HG03521 (cell line): ENCODE measurements around the gene SLC2A5.
A peak's percentile ranks its signal among the peaks of the same experiment; 100 is the strongest.

Experiments
- ATAC-seq: cut with Tn5 transposase; IDR thresholded peaks from one replicate; pipeline ENCODE4 v1.9.1; 2021; ENCODE audit warnings: mild to moderate bottlenecking, moderate library complexity; ENCODE audit not compliant: unreplicated experiment

Gene SLC2A5

GRCh38 chr1:9093581-9093980 lies 24.1 kb upstream of the SLC2A5 start:
- ATAC-seq = no peak

GRCh38 chr1:9093091-9093490 lies 23.7 kb upstream of the SLC2A5 start:
- no peak for ATAC-seq

- no peak for ATAC-seq
Measured at GRCh38 chr1:9088807-9089206, 19.4 kb upstream of the SLC2A5 start.

GRCh38 chr1:9087411-9088125 lies 18.1 kb upstream of the SLC2A5 start:
- ATAC-seq = no peak

- ATAC-seq = no peak
Measured at GRCh38 chr1:9086796-9087195, 17.4 kb upstream of the SLC2A5 start.

GRCh38 chr1:9086045-9086444 lies 16.6 kb upstream of the SLC2A5 start:
- ATAC-seq = no peak

- ATAC-seq = no peak
Measured at GRCh38 chr1:9085306-9085940, 16.0 kb upstream of the SLC2A5 start.

GRCh38 chr1:9084906-9085305 lies 15.5 kb upstream of the SLC2A5 start:
- no peak for ATAC-seq

- ATAC-seq = no peak
Measured at GRCh38 chr1:9081473-9081872, 12.0 kb upstream of the SLC2A5 start.

GRCh38 chr1:9080705-9081291 lies 11.4 kb upstream of the SLC2A5 start:
- no peak for ATAC-seq

- ATAC-seq = peak; percentile 43
Measured at GRCh38 chr1:9079988-9080704, 10.7 kb upstream of the SLC2A5 start.

GRCh38 chr1:9078752-9079500 lies 9.5 kb upstream of the SLC2A5 start:
- no peak for ATAC-seq

- no peak for ATAC-seq
Measured at GRCh38 chr1:9078015-9078751, 8.7 kb upstream of the SLC2A5 start.

GRCh38 chr1:9075022-9075421 lies 5.6 kb upstream of the SLC2A5 start:
- no peak for ATAC-seq

- ATAC-seq = no peak
Measured at GRCh38 chr1:9073143-9073542, 3.7 kb upstream of the SLC2A5 start.

- no peak for ATAC-seq
Measured at GRCh38 chr1:9071554-9072235, 2.3 kb upstream of the SLC2A5 start.

GRCh38 chr1:9070486-9070885 lies 1.1 kb upstream of the SLC2A5 start:
- no peak for ATAC-seq

GRCh38 chr1:9068981-9069325 lies 482 bp downstream of the SLC2A5 start:
- ATAC-seq = no peak

- ATAC-seq = no peak
Measured at GRCh38 chr1:9066945-9067807, 2.3 kb downstream of the SLC2A5 start.
